ENCODE measurements around the gene TFR2. TPM values are rescaled to one million over a fixed set of nuclear protein-coding genes. Genes with fewer than 3 reads are reported as not detected.

TFR2 gene
- total RNA-seq, 1 experiment from 2014 or later, result 5.7 TPM

DNA sequence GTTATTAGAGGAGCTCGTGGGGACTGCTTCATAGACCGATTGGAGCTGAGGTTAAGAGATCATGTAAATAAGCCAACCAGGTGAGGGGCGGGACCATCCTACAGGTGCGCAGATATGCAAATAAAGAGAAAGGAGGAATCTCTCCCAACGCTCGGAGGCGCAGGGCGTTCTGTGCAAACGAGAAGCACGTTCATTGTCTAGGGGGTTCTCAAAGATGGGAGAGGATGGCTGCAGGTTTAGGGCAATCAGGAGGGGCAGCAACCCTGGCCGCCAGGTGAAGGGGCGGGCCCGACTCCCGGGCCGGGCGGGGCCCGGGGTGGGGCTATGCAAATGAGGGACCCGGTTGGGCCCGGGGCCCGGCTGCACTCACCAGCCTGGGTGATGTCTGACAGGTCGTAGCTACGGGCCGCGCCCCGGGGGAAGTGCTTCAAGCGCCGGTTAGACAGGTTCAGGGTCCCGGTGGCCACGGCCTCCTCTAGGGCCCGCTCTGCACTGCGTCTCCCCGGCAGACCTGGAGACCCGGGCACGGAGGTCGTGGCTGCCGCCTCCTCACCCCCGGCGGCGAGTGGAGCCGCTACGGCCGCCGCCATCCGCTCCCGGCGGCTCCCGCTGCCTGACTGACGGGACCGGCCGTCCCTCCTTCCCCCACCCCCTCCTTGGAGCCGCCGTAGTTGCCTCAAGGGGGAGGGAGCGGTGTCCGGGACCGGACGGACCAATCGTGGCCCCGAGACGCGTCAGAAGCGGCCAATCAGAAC lies 55.7 kb downstream of the TFR2 start, which contains the start of gene LRCH4 (continued):
- TF ChIP-seq ESRRA (CRISPR knock-in tag; IDR thresholded peaks at IDR 0.05; ENCODE audit: borderline replicate concordance) (peak; percentile 63; the same call in 1 of the 2 replicates), TEAD4 (CRISPR knock-in tag; IDR thresholded peaks at IDR 0.05) (no peak), ELF4 (CRISPR knock-in tag; IDR thresholded peaks at IDR 0.05; ENCODE audit: low read depth) (0 out of 2 replicates have a peak, but pooled peaks have one; percentile 31), GRHL2 (CRISPR knock-in tag; IDR thresholded peaks at IDR 0.05; ENCODE audit: insufficient replicate concordance, severe bottlenecking) (no peak), ZNF219 (CRISPR knock-in tag; IDR thresholded peaks at IDR 0.05; ENCODE audit: borderline replicate concordance) (peak; percentile 78; the same call in 1 of the 2 replicates), FOXK1 (CRISPR knock-in tag; IDR thresholded peaks at IDR 0.05) (peak; percentile 75; the same call in 1 of the 2 replicates), PRRX2 (CRISPR knock-in tag; IDR thresholded peaks at IDR 0.05) (0 out of 2 replicates have a peak, but pooled peaks have one; percentile 40), ZNF396 (CRISPR knock-in tag; IDR thresholded peaks at IDR 0.05; ENCODE audit: borderline replicate concordance) (no peak), MXD4 (CRISPR knock-in tag; IDR thresholded peaks at IDR 0.05; ENCODE audit: borderline replicate concordance) (no peak), FOXP1 (CRISPR knock-in tag; IDR thresholded peaks at IDR 0.05; ENCODE audit: borderline replicate concordance) (peak; percentile 87), CREM (CRISPR knock-in tag; IDR thresholded peaks at IDR 0.05) (peak; percentile 73; the same call in 1 of the 2 replicates)
- TF ChIP-seq, protein P1, sequence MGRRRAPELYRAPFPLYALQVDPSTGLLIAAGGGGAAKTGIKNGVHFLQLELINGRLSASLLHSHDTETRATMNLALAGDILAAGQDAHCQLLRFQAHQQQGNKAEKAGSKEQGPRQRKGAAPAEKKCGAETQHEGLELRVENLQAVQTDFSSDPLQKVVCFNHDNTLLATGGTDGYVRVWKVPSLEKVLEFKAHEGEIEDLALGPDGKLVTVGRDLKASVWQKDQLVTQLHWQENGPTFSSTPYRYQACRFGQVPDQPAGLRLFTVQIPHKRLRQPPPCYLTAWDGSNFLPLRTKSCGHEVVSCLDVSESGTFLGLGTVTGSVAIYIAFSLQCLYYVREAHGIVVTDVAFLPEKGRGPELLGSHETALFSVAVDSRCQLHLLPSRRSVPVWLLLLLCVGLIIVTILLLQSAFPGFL (CRISPR knock-in tag; IDR thresholded peaks at IDR 0.05; ENCODE audit: borderline replicate concordance), result no peak
- TF ChIP-seq, protein P2, sequence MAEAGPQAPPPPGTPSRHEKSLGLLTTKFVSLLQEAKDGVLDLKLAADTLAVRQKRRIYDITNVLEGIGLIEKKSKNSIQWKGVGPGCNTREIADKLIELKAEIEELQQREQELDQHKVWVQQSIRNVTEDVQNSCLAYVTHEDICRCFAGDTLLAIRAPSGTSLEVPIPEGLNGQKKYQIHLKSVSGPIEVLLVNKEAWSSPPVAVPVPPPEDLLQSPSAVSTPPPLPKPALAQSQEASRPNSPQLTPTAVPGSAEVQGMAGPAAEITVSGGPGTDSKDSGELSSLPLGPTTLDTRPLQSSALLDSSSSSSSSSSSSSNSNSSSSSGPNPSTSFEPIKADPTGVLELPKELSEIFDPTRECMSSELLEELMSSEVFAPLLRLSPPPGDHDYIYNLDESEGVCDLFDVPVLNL (CRISPR knock-in tag; IDR thresholded peaks at IDR 0.05; ENCODE audit: borderline replicate concordance, low read depth), result no peak
- TF ChIP-seq, protein P3, sequence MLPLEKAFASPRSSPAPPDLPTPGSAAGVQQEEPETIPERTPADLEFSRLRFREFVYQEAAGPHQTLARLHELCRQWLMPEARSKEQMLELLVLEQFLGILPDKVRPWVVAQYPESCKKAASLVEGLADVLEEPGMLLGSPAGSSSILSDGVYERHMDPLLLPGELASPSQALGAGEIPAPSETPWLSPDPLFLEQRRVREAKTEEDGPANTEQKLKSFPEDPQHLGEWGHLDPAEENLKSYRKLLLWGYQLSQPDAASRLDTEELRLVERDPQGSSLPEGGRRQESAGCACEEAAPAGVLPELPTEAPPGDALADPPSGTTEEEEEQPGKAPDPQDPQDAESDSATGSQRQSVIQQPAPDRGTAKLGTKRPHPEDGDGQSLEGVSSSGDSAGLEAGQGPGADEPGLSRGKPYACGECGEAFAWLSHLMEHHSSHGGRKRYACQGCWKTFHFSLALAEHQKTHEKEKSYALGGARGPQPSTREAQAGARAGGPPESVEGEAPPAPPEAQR (CRISPR knock-in tag; IDR thresholded peaks at IDR 0.05), result no peak
- TF ChIP-seq, protein P4, sequence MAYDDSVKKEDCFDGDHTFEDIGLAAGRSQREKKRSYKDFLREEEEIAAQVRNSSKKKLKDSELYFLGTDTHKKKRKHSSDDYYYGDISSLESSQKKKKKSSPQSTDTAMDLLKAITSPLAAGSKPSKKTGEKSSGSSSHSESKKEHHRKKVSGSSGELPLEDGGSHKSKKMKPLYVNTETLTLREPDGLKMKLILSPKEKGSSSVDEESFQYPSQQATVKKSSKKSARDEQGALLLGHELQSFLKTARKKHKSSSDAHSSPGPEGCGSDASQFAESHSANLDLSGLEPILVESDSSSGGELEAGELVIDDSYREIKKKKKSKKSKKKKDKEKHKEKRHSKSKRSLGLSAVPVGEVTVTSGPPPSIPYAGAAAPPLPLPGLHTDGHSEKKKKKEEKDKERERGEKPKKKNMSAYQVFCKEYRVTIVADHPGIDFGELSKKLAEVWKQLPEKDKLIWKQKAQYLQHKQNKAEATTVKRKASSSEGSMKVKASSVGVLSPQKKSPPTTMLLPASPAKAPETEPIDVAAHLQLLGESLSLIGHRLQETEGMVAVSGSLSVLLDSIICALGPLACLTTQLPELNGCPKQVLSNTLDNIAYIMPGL (CRISPR knock-in tag; IDR thresholded peaks at IDR 0.05), result peak; percentile 82; the same call in 1 of the 2 replicates
- TF ChIP-seq, protein P5, sequence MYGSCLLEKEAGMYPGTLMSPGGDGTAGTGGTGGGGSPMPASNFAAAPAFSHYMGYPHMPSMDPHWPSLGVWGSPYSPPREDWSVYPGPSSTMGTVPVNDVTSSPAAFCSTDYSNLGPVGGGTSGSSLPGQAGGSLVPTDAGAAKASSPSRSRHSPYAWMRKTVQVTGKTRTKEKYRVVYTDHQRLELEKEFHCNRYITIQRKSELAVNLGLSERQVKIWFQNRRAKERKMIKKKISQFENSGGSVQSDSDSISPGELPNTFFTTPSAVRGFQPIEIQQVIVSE (CRISPR knock-in tag; IDR thresholded peaks at IDR 0.05; ENCODE audit: borderline replicate concordance), result no peak
- TF ChIP-seq, protein P6, sequence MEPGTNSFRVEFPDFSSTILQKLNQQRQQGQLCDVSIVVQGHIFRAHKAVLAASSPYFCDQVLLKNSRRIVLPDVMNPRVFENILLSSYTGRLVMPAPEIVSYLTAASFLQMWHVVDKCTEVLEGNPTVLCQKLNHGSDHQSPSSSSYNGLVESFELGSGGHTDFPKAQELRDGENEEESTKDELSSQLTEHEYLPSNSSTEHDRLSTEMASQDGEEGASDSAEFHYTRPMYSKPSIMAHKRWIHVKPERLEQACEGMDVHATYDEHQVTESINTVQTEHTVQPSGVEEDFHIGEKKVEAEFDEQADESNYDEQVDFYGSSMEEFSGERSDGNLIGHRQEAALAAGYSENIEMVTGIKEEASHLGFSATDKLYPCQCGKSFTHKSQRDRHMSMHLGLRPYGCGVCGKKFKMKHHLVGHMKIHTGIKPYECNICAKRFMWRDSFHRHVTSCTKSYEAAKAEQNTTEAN (CRISPR knock-in tag; IDR thresholded peaks at IDR 0.05), result 0 out of 2 replicates have a peak, but pooled peaks have one; percentile 67
- TF ChIP-seq, protein P7, sequence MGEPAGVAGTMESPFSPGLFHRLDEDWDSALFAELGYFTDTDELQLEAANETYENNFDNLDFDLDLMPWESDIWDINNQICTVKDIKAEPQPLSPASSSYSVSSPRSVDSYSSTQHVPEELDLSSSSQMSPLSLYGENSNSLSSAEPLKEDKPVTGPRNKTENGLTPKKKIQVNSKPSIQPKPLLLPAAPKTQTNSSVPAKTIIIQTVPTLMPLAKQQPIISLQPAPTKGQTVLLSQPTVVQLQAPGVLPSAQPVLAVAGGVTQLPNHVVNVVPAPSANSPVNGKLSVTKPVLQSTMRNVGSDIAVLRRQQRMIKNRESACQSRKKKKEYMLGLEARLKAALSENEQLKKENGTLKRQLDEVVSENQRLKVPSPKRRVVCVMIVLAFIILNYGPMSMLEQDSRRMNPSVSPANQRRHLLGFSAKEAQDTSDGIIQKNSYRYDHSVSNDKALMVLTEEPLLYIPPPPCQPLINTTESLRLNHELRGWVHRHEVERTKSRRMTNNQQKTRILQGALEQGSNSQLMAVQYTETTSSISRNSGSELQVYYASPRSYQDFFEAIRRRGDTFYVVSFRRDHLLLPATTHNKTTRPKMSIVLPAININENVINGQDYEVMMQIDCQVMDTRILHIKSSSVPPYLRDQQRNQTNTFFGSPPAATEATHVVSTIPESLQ (CRISPR knock-in tag; IDR thresholded peaks at IDR 0.05), result no peak
- TF ChIP-seq, protein P8, sequence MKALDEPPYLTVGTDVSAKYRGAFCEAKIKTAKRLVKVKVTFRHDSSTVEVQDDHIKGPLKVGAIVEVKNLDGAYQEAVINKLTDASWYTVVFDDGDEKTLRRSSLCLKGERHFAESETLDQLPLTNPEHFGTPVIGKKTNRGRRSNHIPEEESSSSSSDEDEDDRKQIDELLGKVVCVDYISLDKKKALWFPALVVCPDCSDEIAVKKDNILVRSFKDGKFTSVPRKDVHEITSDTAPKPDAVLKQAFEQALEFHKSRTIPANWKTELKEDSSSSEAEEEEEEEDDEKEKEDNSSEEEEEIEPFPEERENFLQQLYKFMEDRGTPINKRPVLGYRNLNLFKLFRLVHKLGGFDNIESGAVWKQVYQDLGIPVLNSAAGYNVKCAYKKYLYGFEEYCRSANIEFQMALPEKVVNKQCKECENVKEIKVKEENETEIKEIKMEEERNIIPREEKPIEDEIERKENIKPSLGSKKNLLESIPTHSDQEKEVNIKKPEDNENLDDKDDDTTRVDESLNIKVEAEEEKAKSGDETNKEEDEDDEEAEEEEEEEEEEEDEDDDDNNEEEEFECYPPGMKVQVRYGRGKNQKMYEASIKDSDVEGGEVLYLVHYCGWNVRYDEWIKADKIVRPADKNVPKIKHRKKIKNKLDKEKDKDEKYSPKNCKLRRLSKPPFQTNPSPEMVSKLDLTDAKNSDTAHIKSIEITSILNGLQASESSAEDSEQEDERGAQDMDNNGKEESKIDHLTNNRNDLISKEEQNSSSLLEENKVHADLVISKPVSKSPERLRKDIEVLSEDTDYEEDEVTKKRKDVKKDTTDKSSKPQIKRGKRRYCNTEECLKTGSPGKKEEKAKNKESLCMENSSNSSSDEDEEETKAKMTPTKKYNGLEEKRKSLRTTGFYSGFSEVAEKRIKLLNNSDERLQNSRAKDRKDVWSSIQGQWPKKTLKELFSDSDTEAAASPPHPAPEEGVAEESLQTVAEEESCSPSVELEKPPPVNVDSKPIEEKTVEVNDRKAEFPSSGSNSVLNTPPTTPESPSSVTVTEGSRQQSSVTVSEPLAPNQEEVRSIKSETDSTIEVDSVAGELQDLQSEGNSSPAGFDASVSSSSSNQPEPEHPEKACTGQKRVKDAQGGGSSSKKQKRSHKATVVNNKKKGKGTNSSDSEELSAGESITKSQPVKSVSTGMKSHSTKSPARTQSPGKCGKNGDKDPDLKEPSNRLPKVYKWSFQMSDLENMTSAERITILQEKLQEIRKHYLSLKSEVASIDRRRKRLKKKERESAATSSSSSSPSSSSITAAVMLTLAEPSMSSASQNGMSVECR (CRISPR knock-in tag; IDR thresholded peaks at IDR 0.05; ENCODE audit: borderline replicate concordance), result peak; percentile 96; the same call in 1 of the 2 replicates
- TF ChIP-seq, protein P9, sequence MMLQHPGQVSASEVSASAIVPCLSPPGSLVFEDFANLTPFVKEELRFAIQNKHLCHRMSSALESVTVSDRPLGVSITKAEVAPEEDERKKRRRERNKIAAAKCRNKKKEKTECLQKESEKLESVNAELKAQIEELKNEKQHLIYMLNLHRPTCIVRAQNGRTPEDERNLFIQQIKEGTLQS (CRISPR knock-in tag; conservative IDR thresholded peaks at IDR 0.05), result no peak
- TF ChIP-seq, protein P10, sequence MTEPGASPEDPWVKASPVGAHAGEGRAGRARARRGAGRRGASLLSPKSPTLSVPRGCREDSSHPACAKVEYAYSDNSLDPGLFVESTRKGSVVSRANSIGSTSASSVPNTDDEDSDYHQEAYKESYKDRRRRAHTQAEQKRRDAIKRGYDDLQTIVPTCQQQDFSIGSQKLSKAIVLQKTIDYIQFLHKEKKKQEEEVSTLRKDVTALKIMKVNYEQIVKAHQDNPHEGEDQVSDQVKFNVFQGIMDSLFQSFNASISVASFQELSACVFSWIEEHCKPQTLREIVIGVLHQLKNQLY (CRISPR knock-in tag; IDR thresholded peaks at IDR 0.05), result no peak
